ENCODE results near the gene MELTF. TPM values are rescaled to one million over a fixed set of nuclear protein-coding genes. Genes with fewer than 3 reads are reported as not detected.

The MELTF gene
- total RNA-seq, 2 experiments from 2014 or later, result 3.4 to 3.5 TPM

DNA sequence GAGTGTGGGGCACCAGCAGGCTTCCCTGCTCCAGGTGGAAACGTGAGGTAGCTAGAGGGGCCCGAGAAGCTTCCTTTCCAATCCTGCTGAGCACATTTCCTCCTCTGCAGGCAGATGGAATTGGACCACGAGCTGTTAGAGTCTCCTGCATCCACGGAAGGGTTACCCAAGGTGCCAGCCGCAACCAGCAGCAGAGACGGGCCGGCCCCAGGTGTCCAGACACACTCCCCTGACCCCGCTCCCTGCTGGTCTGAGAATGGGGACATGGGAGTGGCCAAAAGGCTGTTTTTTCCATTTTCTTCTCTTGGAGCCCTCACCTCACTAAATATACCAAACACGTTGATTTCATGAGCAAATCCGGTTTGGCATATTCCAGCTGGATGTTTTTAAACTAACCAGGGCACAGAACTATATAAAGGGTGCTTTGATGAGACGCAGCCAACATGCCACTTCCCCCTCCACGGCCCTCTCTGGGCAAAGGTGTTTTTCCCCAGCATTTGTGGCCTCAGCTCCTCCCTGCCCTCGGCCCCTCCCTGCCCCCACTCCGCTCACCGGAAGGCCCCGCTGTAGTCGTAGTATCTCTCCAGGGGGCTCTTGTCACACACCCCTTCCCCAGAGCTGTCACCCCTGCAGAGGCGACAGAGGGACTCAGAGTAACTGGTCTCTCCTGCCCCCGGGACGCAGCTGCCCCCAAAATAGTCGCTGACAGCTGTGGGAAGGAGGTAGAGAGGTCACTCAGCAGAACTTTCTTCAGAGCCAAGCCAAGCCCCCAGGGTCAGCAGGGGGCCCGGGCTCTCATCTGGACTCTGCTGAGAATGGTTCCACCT is 7.0 kb downstream of the MELTF start:
- peaks cover 16% of the 10 kb centered on the region for H3K4me1 Mint-ChIP-seq (ENCODE audit: low read depth)
- intact Hi-C loops (cut with micrococcal nuclease), result no loop called here
- peaks cover 8% of the 10 kb centered on the region for H3K27me3 Mint-ChIP-seq
- DNase-seq (no peak), ATAC-seq (no peak)
- no peak overlapping the region for H3K4me3 Mint-ChIP-seq
- CTCF ChIA-PET, result interaction anchor here (0.9 to 1.7 kb wide), 3 partner anchors 13 to 184 kb away, joined by 3 to 4 read pairs (median 3); no protein-coding TSS in a partner anchor
- no peak overlapping the region for H3K27ac Mint-ChIP-seq
- POLR2A ChIA-PET, result interaction anchor here (1.1 kb wide), 1 partner anchor 9 kb away, joined by 3 read pairs; no protein-coding TSS in a partner anchor
- TF ChIP-seq, protein P1, sequence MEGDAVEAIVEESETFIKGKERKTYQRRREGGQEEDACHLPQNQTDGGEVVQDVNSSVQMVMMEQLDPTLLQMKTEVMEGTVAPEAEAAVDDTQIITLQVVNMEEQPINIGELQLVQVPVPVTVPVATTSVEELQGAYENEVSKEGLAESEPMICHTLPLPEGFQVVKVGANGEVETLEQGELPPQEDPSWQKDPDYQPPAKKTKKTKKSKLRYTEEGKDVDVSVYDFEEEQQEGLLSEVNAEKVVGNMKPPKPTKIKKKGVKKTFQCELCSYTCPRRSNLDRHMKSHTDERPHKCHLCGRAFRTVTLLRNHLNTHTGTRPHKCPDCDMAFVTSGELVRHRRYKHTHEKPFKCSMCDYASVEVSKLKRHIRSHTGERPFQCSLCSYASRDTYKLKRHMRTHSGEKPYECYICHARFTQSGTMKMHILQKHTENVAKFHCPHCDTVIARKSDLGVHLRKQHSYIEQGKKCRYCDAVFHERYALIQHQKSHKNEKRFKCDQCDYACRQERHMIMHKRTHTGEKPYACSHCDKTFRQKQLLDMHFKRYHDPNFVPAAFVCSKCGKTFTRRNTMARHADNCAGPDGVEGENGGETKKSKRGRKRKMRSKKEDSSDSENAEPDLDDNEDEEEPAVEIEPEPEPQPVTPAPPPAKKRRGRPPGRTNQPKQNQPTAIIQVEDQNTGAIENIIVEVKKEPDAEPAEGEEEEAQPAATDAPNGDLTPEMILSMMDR (IDR thresholded peaks at IDR 0.05), result no peak
- H3K36me3 Mint-ChIP-seq (ENCODE audit: low read depth), result no peaks in the 10 kb centered on the region
- H3K9me3 Mint-ChIP-seq, result no peaks in the 10 kb centered on the region

DNA sequence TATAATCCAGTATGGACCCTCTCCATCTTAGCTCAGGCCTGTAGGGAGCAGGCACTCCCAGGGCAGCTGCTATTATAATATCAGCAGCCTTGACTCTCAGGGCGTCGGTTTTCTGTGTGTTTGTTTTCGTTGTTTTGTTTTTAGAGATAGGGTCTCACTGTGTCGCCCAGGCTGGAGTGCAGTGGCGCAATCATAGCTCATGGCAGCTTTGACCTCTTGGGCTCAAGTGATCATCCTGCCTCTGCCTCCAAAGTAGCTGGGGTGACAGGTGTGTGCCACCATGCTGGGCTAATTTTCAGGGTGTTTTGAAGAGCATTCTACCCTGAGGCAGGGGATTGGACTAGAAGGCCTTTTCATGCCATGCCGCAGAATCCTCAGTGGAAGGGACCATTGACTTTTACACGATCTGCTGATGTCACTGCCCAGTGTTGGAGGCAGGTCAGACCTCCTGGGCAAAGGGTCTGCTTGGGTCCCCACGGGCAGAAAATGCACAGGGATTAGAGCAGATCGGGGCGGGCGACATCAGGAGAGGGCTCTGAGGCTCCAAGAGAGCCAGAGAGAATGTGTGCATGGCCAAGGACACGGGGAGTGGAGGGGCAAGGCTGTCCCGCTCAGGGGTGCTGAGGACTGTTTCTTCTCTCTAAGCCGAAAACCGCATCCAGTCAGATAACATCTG is 7.8 kb downstream of the MELTF start:
- no peaks in the 10 kb centered on the region for H3K36me3 Mint-ChIP-seq (ENCODE audit: low read depth)
- no peak overlapping the region for H3K4me3 Mint-ChIP-seq
- CTCF ChIA-PET, result interaction anchor here (0.6 to 1.7 kb wide), 3 partner anchors 14 to 183 kb away, joined by 3 to 4 read pairs (median 3); no protein-coding TSS in a partner anchor
- no peak overlapping the region for H3K27ac Mint-ChIP-seq
- H3K9me3 Mint-ChIP-seq, result no peaks in the 10 kb centered on the region
- TF ChIP-seq, protein P1 (IDR thresholded peaks at IDR 0.05), result no peak
- H3K27me3 Mint-ChIP-seq, result peaks cover 8% of the 10 kb centered on the region
- ATAC-seq (no peak), DNase-seq (no peak)
- intact Hi-C loops (cut with micrococcal nuclease), result no loop called here
- H3K4me1 Mint-ChIP-seq (ENCODE audit: low read depth), result peaks cover 16% of the 10 kb centered on the region
- POLR2A ChIA-PET, result interaction anchor here (1.1 to 1.3 kb wide), 2 partner anchors 9 to 23 kb away, joined by 3 read pairs; no protein-coding TSS in a partner anchor

DNA sequence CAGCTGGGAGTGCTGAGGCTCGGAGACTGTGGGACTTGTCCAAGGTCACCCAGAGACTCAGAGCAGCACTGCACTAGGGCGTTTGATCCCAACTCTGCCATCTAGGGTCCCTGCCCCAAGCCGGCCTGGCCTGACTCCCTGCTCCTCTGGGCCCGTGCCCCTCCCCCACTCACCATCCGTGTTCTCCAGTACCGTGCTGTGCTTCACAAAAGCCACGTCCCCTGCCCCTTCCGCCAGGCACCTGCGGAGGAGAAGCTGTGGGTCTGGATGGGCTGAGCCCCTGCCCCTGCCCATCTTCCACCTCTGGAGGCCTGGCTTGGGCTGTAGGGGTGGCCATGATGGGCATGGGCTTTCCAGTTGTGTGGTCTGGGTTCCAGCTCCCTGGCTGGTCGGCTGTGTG is 8.4 kb downstream of the MELTF start:
- POLR2A ChIA-PET, result interaction anchor here (0.9 to 1.3 kb wide), 2 partner anchors 15 to 23 kb away, joined by 3 to 4 read pairs; no protein-coding TSS in a partner anchor
- CTCF ChIA-PET, result interaction anchor here (0.6 kb wide), 1 partner anchor 56 kb away, joined by 3 read pairs; no protein-coding TSS in a partner anchor
- intact Hi-C loops (cut with micrococcal nuclease), result no loop called here
- DNase-seq, result no peak
- Mint-ChIP-seq H3K36me3 (ENCODE audit: low read depth) (no peaks in the 10 kb centered on the region), H3K27ac (no peak overlapping the region), H3K9me3 (no peaks in the 10 kb centered on the region), H3K27me3 (peaks cover 8% of the 10 kb centered on the region), H3K4me3 (no peak overlapping the region), H3K4me1 (ENCODE audit: low read depth) (peaks cover 16% of the 10 kb centered on the region)
- TF ChIP-seq, protein P1 (IDR thresholded peaks at IDR 0.05), result no peak
- ATAC-seq, result no peak

DNA sequence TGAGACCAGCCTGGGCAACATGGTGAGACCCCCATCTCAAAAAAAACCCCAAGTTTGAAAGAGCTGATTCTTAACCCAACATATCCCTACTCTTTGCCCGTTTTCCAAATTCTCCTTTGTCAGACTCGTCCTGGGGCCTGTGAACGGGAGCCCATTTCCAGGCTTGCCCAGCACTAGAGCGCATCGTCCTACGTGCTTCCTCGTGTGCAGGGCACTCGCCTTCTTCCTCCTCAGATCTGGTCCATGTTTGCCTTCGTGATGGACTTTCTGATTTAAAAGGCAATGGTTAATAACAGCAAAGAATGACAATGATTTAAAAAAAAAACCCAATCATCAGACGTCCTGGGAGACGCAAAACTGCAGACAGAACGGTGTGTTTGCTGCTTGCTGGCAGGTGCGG is 10.1 kb downstream of the MELTF start:
- no peaks in the 10 kb centered on the region for H3K9me3 Mint-ChIP-seq
- intact Hi-C loops (cut with micrococcal nuclease), result no loop called here
- TF ChIP-seq, protein P1 (IDR thresholded peaks at IDR 0.05), result no peak

More for the DNA sequence above, 10.1 kb downstream of the MELTF start:
- Mint-ChIP-seq H3K27ac (no peak overlapping the region), H3K4me1 (ENCODE audit: low read depth) (peaks cover 16% of the 10 kb centered on the region), H3K36me3 (ENCODE audit: low read depth) (no peaks in the 10 kb centered on the region), H3K27me3 (peaks cover 2% of the 10 kb centered on the region), H3K4me3 (no peak overlapping the region)
- DNase-seq, result no peak
- ChIA-PET CTCF (interaction anchor here (0.9 kb wide), 1 partner anchor 9 kb away, joined by 6 read pairs; the partner anchor contains the start of gene MELTF), POLR2A (interaction anchor here (0.7 kb wide), 1 partner anchor 22 kb away, joined by 3 read pairs; no protein-coding TSS in a partner anchor)
- ATAC-seq, result no peak
